ELR (cell line): ENCODE measurements around the gene PRKD2.

ENCODE experiments used
- DNase-seq: peaks from one replicate; pipeline ENCODE4 v3.0.0-alpha.2; 2015; ENCODE audit warnings: low read depth

Gene PRKD2

GRCh38 chr19:46704379-46705076 lies 12.4 kb downstream of the PRKD2 start:
- peak; percentile 64 for DNase-seq

- no peak for DNase-seq
Observed at GRCh38 chr19:46700704-46701103, 16.2 kb downstream of the PRKD2 start.

- no peak for DNase-seq
Observed at GRCh38 chr19:46698395-46699321, 18.3 kb downstream of the PRKD2 start.

- DNase-seq, result peak; percentile 31
Observed at GRCh38 chr19:46697204-46697960, 19.5 kb downstream of the PRKD2 start.

GRCh38 chr19:46696866-46697203 lies 20.1 kb downstream of the PRKD2 start:
- no peak for DNase-seq

- DNase-seq, result no peak
Observed at GRCh38 chr19:46696052-46696451, 20.9 kb downstream of the PRKD2 start.

GRCh38 chr19:46693760-46694159 lies 23.2 kb downstream of the PRKD2 start:
- no peak for DNase-seq

GRCh38 chr19:46692918-46693722 lies 23.8 kb downstream of the PRKD2 start:
- peak; percentile 8 for DNase-seq

GRCh38 chr19:46691948-46692347 lies 25.0 kb downstream of the PRKD2 start:
- no peak for DNase-seq

- peak; percentile 11 for DNase-seq
Observed at GRCh38 chr19:46691104-46691503, 25.8 kb downstream of the PRKD2 start.

GRCh38 chr19:46689358-46689757 lies 27.6 kb downstream of the PRKD2 start:
- DNase-seq, result no peak

GRCh38 chr19:46687438-46688145 lies 29.3 kb downstream of the PRKD2 start:
- DNase-seq, result no peak

GRCh38 chr19:46685189-46685588 lies 31.7 kb downstream of the PRKD2 start:
- no peak for DNase-seq

GRCh38 chr19:46678110-46678732 lies 38.7 kb downstream of the PRKD2 start:
- DNase-seq, result peak; percentile 37

- DNase-seq, result peak; percentile 46
Observed at GRCh38 chr19:46674416-46675178, 42.3 kb downstream of the PRKD2 start.

GRCh38 chr19:46670813-46671212 lies 46.1 kb downstream of the PRKD2 start:
- peak; percentile 72 for DNase-seq

GRCh38 chr19:46668662-46669061 lies 48.3 kb downstream of the PRKD2 start:
- no peak for DNase-seq

GRCh38 chr19:46665072-46665471 lies 51.8 kb downstream of the PRKD2 start:
- no peak for DNase-seq

GRCh38 chr19:46661735-46662592 lies 55.0 kb downstream of the PRKD2 start:
- peak; percentile 90 for DNase-seq
